SK-N-SH (cell line): ENCODE data around the gene TRAF7. TPM values are rescaled to one million over a fixed set of nuclear protein-coding genes. Genes with fewer than 3 reads are reported as not detected.

Experiments
- CTCF ChIA-PET: fragments of 300-600, 350-600 bp; formaldehyde crosslinking; extraction: SDS; loops from one replicate; lab custom pipeline; 2021; lab: Yijun Ruan, JAX
- POLR2A ChIA-PET: fragments of 350-600 bp; sonication (Branson Sonifier 250); formaldehyde crosslinking; extraction: SDS; loops from one replicate; lab custom pipeline; 2020; ENCODE audit warnings: antibody characterized with exemption, inconsistent platforms; lab: Yijun Ruan, JAX
- DNase-seq: peaks from one replicate; pipeline ENCODE4 v3.0.0; 2012
- H2AFZ ChIP-seq: fragments of 200-600 bp; sonication (generic); 2 replicates; pipeline ENCODE4 v1.8.1; 2016; ENCODE audit warnings: antibody characterized with exemption, mild to moderate bottlenecking, low read depth
- H3F3A ChIP-seq: fragments of 200-600 bp; sonication (generic); replicated peaks from 2 replicates; pipeline ENCODE3; 2016; ENCODE audit warnings: antibody characterized with exemption, mild to moderate bottlenecking; ENCODE audit not compliant: insufficient read depth
- H3K27ac ChIP-seq, 2 experiments: fragments of 200-500 bp in 1 of 2; fragments of 200-600 bp in 1 of 2; sonication (Bioruptor generic) in 1 of 2; sonication (generic), shearing (Covaris generic) in 1 of 2; 2 replicates each; pipeline versions ENCODE4 v1.5.1 to v1.6.1; 2014 to 2016; ENCODE audit warnings: low read depth in 2 of 2, inconsistent platforms in 1 of 2, low read length in 1 of 2, mild to moderate bottlenecking in 1 of 2, mixed read lengths in 1 of 2
- H3K27me3 ChIP-seq: fragments of 200-600 bp; sonication (generic), shearing (Covaris generic); 2 replicates; pipeline ENCODE4 v1.6.1; 2016; ENCODE audit warnings: mixed run types; ENCODE audit not compliant: insufficient read depth
- H3K36me3 ChIP-seq, 2 experiments: fragments of 200-500 bp in 1 of 2; fragments of 200-600 bp in 1 of 2; sonication (Bioruptor generic) in 1 of 2; sonication (generic) in 1 of 2; replicated peaks in 1 of 2; 2 replicates each; pipeline versions ENCODE3 to v1.5.1; 2014 to 2016; ENCODE audit warnings: low read length in 1 of 2, mild to moderate bottlenecking in 1 of 2; ENCODE audit not compliant: insufficient read depth in 2 of 2, control insufficient read depth in 1 of 2
- H3K4me1 ChIP-seq, 2 experiments: fragments of 200-500 bp in 1 of 2; fragments of 200-600 bp in 1 of 2; sonication (Bioruptor generic) in 1 of 2; sonication (generic), shearing (Covaris generic) in 1 of 2; 2 replicates each; pipeline versions ENCODE4 v1.5.1 to v1.6.1; 2014 to 2016; ENCODE audit warnings: low read depth in 1 of 2, low read length in 1 of 2, mixed run types in 1 of 2; ENCODE audit not compliant: insufficient read depth in 2 of 2, control insufficient read depth in 1 of 2
- H3K4me2 ChIP-seq: fragments of 200-600 bp; sonication (generic), shearing (Covaris generic); 2 replicates; pipeline ENCODE4 v1.6.1; 2017; ENCODE audit warnings: mixed run types
- H3K4me3 ChIP-seq, 2 experiments: fragments of 200-500 bp in 1 of 2; fragments of 200-600 bp in 1 of 2; sonication (Bioruptor generic) in 1 of 2; sonication (generic), shearing (Covaris generic) in 1 of 2; 2 replicates each; pipeline versions ENCODE4 v1.5.1 to v1.8.1; 2014 to 2016; ENCODE audit warnings: low read depth in 2 of 2, inconsistent platforms in 1 of 2, low read length in 1 of 2, mild to moderate bottlenecking in 1 of 2, mixed read lengths in 1 of 2, moderate library complexity in 1 of 2
- H3K79me2 ChIP-seq: fragments of 200-600 bp; sonication (generic); 2 replicates; pipeline ENCODE4 v1.8.1; 2017; ENCODE audit warnings: mild to moderate bottlenecking; ENCODE audit not compliant: insufficient read depth
- H3K9ac ChIP-seq: fragments of 200-600 bp; sonication (generic); 2 replicates; pipeline ENCODE4 v1.6.1; 2017; ENCODE audit warnings: mixed run types
- H3K9me2 ChIP-seq: fragments of 200-600 bp; sonication (generic); 2 replicates; pipeline ENCODE4 v1.6.1; 2017; ENCODE audit warnings: mixed run types
- H3K9me3 ChIP-seq: fragments of 200-600 bp; sonication (generic); 2 replicates; pipeline ENCODE4 v1.6.1; 2017; ENCODE audit warnings: mixed run types, mild to moderate bottlenecking, moderate library complexity
- H4K20me1 ChIP-seq: fragments of 200-600 bp; sonication (generic); 2 replicates; pipeline ENCODE4 v1.6.1; 2017; ENCODE audit warnings: mild to moderate bottlenecking, mixed run types; ENCODE audit not compliant: insufficient read depth
- FOSL2 ChIP-seq: IDR thresholded peaks from 2 replicates; pipeline ENCODE4 v1.4.0; 2012; ENCODE audit warnings: low read depth, mild to moderate bottlenecking, moderate library complexity, borderline replicate concordance
- FOXM1 ChIP-seq: IDR thresholded peaks from 2 replicates; pipeline ENCODE4 v1.4.0; 2012; ENCODE audit warnings: low read depth, mild to moderate bottlenecking
- GABPA ChIP-seq: IDR thresholded peaks from 2 replicates; pipeline ENCODE4 v1.4.0; 2012; ENCODE audit warnings: low read depth, mild to moderate bottlenecking
- GATA2 ChIP-seq: sonication (generic); formaldehyde crosslinking; IDR thresholded peaks from 2 replicates; pipeline ENCODE4 v1.5.0; 2020; ENCODE audit warnings: mild to moderate bottlenecking, missing genetic modification reagents
- JUND ChIP-seq: IDR thresholded peaks from 2 replicates; pipeline ENCODE4 v1.4.0; 2012
- MEF2A ChIP-seq: IDR thresholded peaks from 2 replicates; pipeline ENCODE4 v1.4.0; 2012; ENCODE audit warnings: low read depth, borderline replicate concordance
- NFIC ChIP-seq: IDR thresholded peaks from 2 replicates; pipeline ENCODE4 v1.4.0; 2012; ENCODE audit warnings: borderline replicate concordance
- NRF1 ChIP-seq: IDR thresholded peaks from 2 replicates; pipeline ENCODE4 v1.6.1; 2012; ENCODE audit warnings: low read depth, mild to moderate bottlenecking, low read length
- POLR2AphosphoS5 ChIP-seq: IDR thresholded peaks from 2 replicates; pipeline ENCODE4 v1.6.1; 2012; ENCODE audit warnings: low read depth, low read length
- SMC3 ChIP-seq: IDR thresholded peaks from 2 replicates; pipeline ENCODE4 v1.6.1; 2012; ENCODE audit warnings: low read depth, low read length, improper control_type of control experiment
- TAF1 ChIP-seq: IDR thresholded peaks from 2 replicates; pipeline ENCODE4 v1.6.1; 2012; ENCODE audit warnings: low read depth, mild to moderate bottlenecking, low read length, moderate library complexity, borderline replicate concordance
- TEAD4 ChIP-seq: IDR thresholded peaks from 2 replicates; pipeline ENCODE4 v1.4.0; 2012; ENCODE audit warnings: mild to moderate bottlenecking, borderline replicate concordance; ENCODE audit not compliant: insufficient read depth
- WGBS: methylation state at CpG from one replicate; pipeline ENCODE4 v1.1.6; 2017; ENCODE audit warnings: low lambda C conversion rate; 5-methylcytosine and 5-hydroxymethylcytosine counted together
- polyA plus RNA-seq, 3 experiments: library from polyadenylated mRNA; depleted of rRNA; stranded (reverse); fragments of >200 nt; gene quantifications; 2 replicates each; pipeline ENCODE4 v1.2.3, GENCODE V29; 2012
- TF ChIP-seq, protein P1 (sequence below): IDR thresholded peaks from 2 replicates; pipeline ENCODE4 v1.4.0; 2012; ENCODE audit warnings: low read depth
- TF ChIP-seq, protein P2 (sequence below): IDR thresholded peaks from 2 replicates; pipeline ENCODE4 v1.4.0; 2012; ENCODE audit warnings: low read depth, borderline replicate concordance
- TF ChIP-seq, protein P3 (sequence below): IDR thresholded peaks from 2 replicates; pipeline ENCODE4 v1.6.1; 2012; ENCODE audit warnings: mild to moderate bottlenecking, low read depth, low read length, moderate library complexity

The TRAF7 gene
- polyA plus RNA-seq, 1 of the 3 experiments (the other 2 are of a cell fraction), result 73.0 TPM

DNA sequence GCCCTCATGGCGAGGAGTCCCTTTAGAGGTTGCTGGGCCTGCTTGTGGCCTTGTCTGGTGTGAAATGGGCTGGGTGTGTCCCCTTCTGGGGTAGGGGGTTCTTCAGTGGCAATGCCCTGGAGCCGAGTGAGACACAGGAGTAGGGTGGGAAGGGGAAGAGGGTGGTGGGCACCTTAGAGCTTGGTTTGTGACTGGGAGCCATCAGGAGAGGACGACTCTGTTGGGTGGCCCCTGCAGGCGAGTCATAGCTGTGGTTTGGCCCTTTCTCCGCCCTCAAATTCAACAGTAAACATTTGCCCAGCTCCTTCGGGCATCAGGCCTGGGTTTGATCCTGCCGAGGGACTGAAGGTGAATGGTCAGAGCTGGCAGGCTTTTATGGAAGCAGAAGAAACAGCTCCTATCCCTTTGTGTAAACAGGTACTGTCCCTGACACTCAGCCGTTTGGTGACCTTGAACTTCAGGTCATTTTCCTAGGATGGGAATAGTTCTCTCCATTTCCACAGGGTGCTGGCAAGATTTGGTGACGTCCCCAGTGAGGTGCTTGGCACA, 70.7 kb downstream of the TRAF7 start:
- Histone ChIP-seq H4K20me1 (peaks cover 30% of the 10 kb centered on the region), H3K36me3 (peaks cover 0 to 29% of the 10 kb centered on the region in 2 experiments), H3K9me3 (no peaks in the 10 kb centered on the region), H3K9me2 (no peaks in the 10 kb centered on the region), H3K27me3 (no peaks in the 10 kb centered on the region), H3K27ac (no peak overlapping the region), H3K4me1 (peaks cover 0 to 4% of the 10 kb centered on the region in 2 experiments; a peak in 1 of 4 replicates), H3K79me2 (peaks cover 51% of the 10 kb centered on the region), H3K9ac (no peak overlapping the region), H3K4me2 (0 out of 2 replicates have a peak overlapping the region, but pooled peaks have one; percentile 7), H3K4me3 (no peak overlapping the region), H2AFZ (no peak overlapping the region), H3F3A (no peaks in the 10 kb centered on the region)
- TF ChIP-seq, protein P1, sequence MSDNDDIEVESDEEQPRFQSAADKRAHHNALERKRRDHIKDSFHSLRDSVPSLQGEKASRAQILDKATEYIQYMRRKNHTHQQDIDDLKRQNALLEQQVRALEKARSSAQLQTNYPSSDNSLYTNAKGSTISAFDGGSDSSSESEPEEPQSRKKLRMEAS, result no peak
- no peak for TF ChIP-seq GABPA
- TF ChIP-seq FOSL2, result no peak
- no peak for TF ChIP-seq GATA2 (CRISPR knock-in tag)
- TF ChIP-seq SMC3, result no peak
- TF ChIP-seq JUND, result no peak
- TF ChIP-seq, protein P2, sequence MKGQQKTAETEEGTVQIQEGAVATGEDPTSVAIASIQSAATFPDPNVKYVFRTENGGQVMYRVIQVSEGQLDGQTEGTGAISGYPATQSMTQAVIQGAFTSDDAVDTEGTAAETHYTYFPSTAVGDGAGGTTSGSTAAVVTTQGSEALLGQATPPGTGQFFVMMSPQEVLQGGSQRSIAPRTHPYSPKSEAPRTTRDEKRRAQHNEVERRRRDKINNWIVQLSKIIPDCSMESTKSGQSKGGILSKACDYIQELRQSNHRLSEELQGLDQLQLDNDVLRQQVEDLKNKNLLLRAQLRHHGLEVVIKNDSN, result no peak
- no peak for TF ChIP-seq TEAD4
- POLR2A ChIA-PET, result interaction anchor here (0.8 to 1.1 kb wide), 2 partner anchors 25 to 71 kb away, joined by 3 read pairs; partner anchors contain the start of genes ECI1 and TRAF7
- WGBS, result 74% methylated on average over 5 of the region's 9 CpGs
- CTCF ChIA-PET, result interaction anchor here (1.4 kb wide), 1 partner anchor 31 kb away, joined by 3 read pairs; no protein-coding TSS in a partner anchor
- DNase-seq, result no peak

DNA sequence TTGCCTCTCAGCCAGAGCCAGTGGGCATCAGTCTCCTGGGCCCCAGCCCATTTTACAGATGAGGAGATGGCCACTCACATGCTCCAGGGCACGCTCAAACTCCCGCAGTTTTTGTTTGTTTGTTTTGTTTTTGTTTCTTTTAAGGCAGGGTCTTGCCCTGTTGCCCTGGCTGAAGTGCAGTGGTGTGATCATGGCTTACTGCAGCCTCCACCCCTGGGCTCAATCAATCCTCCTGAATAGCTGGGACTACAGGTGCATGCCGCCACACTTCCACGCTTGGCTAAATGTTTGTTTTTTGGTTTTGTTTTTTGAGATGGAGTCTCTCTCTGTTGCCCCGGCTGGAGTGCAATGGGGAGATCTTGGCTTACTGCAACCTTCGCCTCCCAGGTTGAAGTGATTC, 71.3 kb downstream of the TRAF7 start:
- Histone ChIP-seq H2AFZ (no peak overlapping the region), H3K9ac (no peak overlapping the region), H3F3A (no peaks in the 10 kb centered on the region), H3K27ac (no peak overlapping the region), H3K79me2 (peaks cover 51% of the 10 kb centered on the region), H3K9me3 (no peaks in the 10 kb centered on the region), H3K4me3 (no peak overlapping the region), H3K27me3 (no peaks in the 10 kb centered on the region), H3K9me2 (no peaks in the 10 kb centered on the region), H4K20me1 (peaks cover 30% of the 10 kb centered on the region), H3K4me2 (no peak overlapping the region), H3K4me1 (peaks cover 0 to 4% of the 10 kb centered on the region in 2 experiments; a peak in 1 of 4 replicates), H3K36me3 (peaks cover 0 to 35% of the 10 kb centered on the region in 2 experiments)
- ChIA-PET POLR2A (interaction anchor here (0.6 to 1.1 kb wide), 2 partner anchors 44 to 72 kb away, joined by 3 read pairs; partner anchors contain the start of gene TRAF7), CTCF (interaction anchor here (1.4 kb wide), 1 partner anchor 32 kb away, joined by 3 read pairs; no protein-coding TSS in a partner anchor)
- DNase-seq, result no peak
- 94% methylated on average over 6 of the region's 6 CpGs for WGBS
- TF ChIP-seq MEF2A, result no peak
- TF ChIP-seq NRF1, result no peak
- no peak for TF ChIP-seq FOXM1
- TF ChIP-seq POLR2AphosphoS5, result no peak
- TF ChIP-seq, protein P3, sequence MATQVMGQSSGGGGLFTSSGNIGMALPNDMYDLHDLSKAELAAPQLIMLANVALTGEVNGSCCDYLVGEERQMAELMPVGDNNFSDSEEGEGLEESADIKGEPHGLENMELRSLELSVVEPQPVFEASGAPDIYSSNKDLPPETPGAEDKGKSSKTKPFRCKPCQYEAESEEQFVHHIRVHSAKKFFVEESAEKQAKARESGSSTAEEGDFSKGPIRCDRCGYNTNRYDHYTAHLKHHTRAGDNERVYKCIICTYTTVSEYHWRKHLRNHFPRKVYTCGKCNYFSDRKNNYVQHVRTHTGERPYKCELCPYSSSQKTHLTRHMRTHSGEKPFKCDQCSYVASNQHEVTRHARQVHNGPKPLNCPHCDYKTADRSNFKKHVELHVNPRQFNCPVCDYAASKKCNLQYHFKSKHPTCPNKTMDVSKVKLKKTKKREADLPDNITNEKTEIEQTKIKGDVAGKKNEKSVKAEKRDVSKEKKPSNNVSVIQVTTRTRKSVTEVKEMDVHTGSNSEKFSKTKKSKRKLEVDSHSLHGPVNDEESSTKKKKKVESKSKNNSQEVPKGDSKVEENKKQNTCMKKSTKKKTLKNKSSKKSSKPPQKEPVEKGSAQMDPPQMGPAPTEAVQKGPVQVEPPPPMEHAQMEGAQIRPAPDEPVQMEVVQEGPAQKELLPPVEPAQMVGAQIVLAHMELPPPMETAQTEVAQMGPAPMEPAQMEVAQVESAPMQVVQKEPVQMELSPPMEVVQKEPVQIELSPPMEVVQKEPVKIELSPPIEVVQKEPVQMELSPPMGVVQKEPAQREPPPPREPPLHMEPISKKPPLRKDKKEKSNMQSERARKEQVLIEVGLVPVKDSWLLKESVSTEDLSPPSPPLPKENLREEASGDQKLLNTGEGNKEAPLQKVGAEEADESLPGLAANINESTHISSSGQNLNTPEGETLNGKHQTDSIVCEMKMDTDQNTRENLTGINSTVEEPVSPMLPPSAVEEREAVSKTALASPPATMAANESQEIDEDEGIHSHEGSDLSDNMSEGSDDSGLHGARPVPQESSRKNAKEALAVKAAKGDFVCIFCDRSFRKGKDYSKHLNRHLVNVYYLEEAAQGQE, result no peak
- no peak for TF ChIP-seq NFIC
- no peak for TF ChIP-seq TAF1
